ENCODE data around the gene OR52E1.

GRCh38 chr11:5071799-5072198, 2.4 kb downstream of the OR52E1 start:
- TF ChIP-seq POLR2A (IDR thresholded peaks at IDR 0.05; ENCODE audit: low read length) (no peak), GATA1 (IDR thresholded peaks at IDR 0.05; ENCODE audit: low read depth, low read length) (no peak)
